Ishikawa (cell line): ENCODE results near the gene ASAP2.

ENCODE experiments used
- CEBPB ChIP-seq: IDR thresholded peaks from 2 replicates; pipeline ENCODE4 v1.6.1; 2012
- CREB1 ChIP-seq: IDR thresholded peaks from 2 replicates; pipeline ENCODE4 v1.6.1; 2012; ENCODE audit warnings: low read depth
- EGR1 ChIP-seq: IDR thresholded peaks from 2 replicates; pipeline ENCODE4 v1.6.1; 2012
- EP300 ChIP-seq: IDR thresholded peaks from 2 replicates; pipeline ENCODE4 v1.6.1; 2012; ENCODE audit warnings: borderline replicate concordance
- FOXM1 ChIP-seq: IDR thresholded peaks from 2 replicates; pipeline ENCODE4 v1.6.1; 2012; ENCODE audit warnings: low read depth, borderline replicate concordance
- NFIC ChIP-seq: IDR thresholded peaks from 2 replicates; pipeline ENCODE4 v1.6.1; 2012
- RAD21 ChIP-seq: IDR thresholded peaks from 2 replicates; pipeline ENCODE4 v1.6.1; 2012; ENCODE audit warnings: low read depth
- TAF1 ChIP-seq: IDR thresholded peaks from 2 replicates; pipeline ENCODE4 v1.6.1; 2012; ENCODE audit warnings: low read depth, mild to moderate bottlenecking
- TCF12 ChIP-seq: IDR thresholded peaks from 2 replicates; pipeline ENCODE4 v1.6.1; 2012; ENCODE audit warnings: low read depth
- TEAD4 ChIP-seq: IDR thresholded peaks from 2 replicates; pipeline ENCODE4 v1.6.1; 2012
- YY1 ChIP-seq: IDR thresholded peaks from 2 replicates; pipeline ENCODE4 v1.6.1; 2012; ENCODE audit warnings: low read depth
- ZBTB7A ChIP-seq: IDR thresholded peaks from 2 replicates; pipeline ENCODE4 v1.6.1; 2012; ENCODE audit warnings: low read depth
- TF ChIP-seq, protein P1 (sequence below): IDR thresholded peaks from 2 replicates; pipeline ENCODE4 v1.6.1; 2012; ENCODE audit warnings: low read depth, mild to moderate bottlenecking
- TF ChIP-seq, protein P2 (sequence below): IDR thresholded peaks from 2 replicates; pipeline ENCODE4 v1.6.1; 2012
- TF ChIP-seq, protein P3 (sequence below): IDR thresholded peaks from 2 replicates; pipeline ENCODE4 v1.6.1; 2012

The ASAP2 gene

DNA sequence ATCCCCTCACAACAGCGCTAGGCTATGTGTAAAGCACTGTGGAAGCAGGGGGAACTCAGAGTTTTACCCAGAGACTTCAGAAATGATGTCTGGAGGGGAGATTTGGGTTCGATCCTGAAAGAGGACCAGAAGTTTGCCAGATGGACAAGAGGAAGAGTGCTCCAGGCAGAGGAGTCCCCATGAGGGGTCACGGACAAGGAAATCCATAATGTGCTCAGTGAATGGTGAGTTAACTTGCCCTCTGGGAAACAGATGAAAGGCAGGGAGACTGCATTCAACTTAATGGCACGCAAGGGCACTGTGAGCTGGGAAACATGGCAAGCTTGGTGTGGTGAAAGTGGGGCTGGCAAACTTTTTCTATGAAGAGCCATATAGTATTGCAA is 6.0 kb upstream of the ASAP2 start:
- no peak for TF ChIP-seq TCF12
- TF ChIP-seq, protein P1, sequence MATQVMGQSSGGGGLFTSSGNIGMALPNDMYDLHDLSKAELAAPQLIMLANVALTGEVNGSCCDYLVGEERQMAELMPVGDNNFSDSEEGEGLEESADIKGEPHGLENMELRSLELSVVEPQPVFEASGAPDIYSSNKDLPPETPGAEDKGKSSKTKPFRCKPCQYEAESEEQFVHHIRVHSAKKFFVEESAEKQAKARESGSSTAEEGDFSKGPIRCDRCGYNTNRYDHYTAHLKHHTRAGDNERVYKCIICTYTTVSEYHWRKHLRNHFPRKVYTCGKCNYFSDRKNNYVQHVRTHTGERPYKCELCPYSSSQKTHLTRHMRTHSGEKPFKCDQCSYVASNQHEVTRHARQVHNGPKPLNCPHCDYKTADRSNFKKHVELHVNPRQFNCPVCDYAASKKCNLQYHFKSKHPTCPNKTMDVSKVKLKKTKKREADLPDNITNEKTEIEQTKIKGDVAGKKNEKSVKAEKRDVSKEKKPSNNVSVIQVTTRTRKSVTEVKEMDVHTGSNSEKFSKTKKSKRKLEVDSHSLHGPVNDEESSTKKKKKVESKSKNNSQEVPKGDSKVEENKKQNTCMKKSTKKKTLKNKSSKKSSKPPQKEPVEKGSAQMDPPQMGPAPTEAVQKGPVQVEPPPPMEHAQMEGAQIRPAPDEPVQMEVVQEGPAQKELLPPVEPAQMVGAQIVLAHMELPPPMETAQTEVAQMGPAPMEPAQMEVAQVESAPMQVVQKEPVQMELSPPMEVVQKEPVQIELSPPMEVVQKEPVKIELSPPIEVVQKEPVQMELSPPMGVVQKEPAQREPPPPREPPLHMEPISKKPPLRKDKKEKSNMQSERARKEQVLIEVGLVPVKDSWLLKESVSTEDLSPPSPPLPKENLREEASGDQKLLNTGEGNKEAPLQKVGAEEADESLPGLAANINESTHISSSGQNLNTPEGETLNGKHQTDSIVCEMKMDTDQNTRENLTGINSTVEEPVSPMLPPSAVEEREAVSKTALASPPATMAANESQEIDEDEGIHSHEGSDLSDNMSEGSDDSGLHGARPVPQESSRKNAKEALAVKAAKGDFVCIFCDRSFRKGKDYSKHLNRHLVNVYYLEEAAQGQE, result no peak

DNA sequence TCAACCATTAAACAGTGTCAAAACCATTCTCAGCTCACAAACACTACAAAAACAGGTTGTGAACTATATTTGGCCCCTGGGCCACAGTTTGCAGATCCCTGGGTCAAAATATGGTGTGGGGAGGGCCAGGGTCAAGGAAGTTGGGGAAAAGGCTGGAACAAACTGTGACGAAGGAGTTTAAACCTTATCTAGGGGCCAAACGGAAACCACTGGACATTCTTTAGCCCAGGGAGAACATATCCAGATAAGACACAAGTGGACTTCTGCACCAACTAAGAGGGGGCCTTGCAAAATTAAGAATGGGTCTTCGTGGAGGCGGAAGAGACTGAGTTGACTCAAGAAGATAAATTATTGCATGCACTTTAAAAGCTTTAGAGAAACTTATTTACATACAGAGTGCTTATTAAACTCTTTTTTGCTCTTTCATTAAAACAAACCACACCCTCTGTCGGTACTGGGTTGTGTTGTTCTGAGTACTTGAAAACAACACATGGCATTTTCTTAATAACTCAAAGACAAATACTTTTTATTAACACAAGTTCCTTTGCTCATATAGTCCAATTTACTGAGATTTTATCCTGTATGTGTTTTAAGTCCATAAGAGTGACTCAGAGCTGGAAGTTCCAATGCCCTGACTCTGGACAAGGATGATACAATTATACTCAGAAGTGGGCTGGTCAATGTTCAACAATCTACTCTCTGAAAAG is 5.3 kb upstream of the ASAP2 start:
- TF ChIP-seq NFIC (no peak), EGR1 (no peak), CREB1 (no peak)

DNA sequence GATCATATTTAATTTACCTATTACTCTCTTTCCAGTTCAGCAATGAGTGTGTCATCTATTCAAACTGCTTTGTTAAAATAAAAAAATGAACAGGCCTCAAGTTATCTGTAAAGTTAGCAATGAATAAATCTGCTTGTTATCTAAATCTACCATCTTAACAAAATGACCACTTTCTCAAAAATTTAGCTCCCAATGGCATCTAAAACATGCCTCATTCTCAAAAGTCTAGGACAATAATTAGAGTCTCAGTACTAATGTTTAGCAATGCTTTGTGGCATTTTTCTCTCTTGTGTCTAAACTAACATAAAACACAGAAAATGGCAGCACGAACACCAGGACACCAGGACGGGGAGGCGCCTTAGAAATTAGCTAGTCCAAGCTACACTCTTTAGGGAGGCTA is 3.6 kb upstream of the ASAP2 start:
- TF ChIP-seq TAF1 (no peak), ZBTB7A (no peak), CEBPB (no peak), EP300 (no peak), YY1 (no peak), TEAD4 (no peak), TCF12 (no peak), RAD21 (no peak), CREB1 (no peak)
- TF ChIP-seq, protein P2, sequence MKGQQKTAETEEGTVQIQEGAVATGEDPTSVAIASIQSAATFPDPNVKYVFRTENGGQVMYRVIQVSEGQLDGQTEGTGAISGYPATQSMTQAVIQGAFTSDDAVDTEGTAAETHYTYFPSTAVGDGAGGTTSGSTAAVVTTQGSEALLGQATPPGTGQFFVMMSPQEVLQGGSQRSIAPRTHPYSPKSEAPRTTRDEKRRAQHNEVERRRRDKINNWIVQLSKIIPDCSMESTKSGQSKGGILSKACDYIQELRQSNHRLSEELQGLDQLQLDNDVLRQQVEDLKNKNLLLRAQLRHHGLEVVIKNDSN, result no peak
- TF ChIP-seq, protein P1, result no peak
- TF ChIP-seq, protein P3, sequence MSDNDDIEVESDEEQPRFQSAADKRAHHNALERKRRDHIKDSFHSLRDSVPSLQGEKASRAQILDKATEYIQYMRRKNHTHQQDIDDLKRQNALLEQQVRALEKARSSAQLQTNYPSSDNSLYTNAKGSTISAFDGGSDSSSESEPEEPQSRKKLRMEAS, result no peak

DNA sequence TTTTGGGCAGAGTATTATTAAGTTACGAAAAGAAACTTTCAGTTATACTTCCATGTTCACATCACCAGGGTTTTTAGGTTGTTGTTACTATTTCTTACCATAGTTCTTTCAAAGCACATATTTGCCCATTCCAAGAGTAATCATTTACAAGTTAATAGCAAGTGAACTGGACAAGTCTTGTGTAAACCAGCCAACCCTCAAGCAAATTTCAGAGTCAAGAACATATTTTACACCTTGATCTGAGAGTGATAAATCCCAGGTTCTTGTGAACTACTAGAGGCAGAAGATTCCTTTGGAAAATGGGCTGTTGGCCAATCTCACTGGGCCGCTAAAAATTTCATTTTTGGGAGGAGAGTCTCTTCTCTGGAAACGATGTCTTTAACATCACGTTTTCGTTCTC is 2.7 kb upstream of the ASAP2 start:
- TF ChIP-seq RAD21, result no peak
- TF ChIP-seq EP300, result no peak
- TF ChIP-seq NFIC, result no peak
- no peak for TF ChIP-seq TAF1
- no peak for TF ChIP-seq EGR1
- no peak for TF ChIP-seq CREB1
- no peak for TF ChIP-seq YY1
- TF ChIP-seq ZBTB7A, result no peak
- no peak for TF ChIP-seq CEBPB

DNA sequence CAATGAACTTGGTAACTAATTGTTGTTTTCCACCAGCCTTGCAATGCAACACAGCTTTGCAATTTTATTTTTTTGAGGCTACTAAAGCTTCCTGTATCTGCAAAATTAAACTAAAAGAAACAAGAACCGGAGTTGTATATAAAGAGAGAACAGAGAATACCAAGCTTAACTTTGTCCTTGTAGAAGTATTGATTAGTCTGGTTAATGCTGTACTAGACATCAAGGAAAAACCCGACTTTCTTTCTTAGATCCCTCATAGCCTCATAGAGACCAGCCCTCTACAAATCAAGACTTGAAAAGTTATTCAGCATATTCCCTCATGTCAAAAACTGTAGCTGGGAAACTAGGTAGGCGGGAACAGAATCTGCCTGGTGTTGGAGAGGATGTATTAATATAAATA is 1.7 kb upstream of the ASAP2 start:
- TF ChIP-seq TAF1, result no peak

DNA sequence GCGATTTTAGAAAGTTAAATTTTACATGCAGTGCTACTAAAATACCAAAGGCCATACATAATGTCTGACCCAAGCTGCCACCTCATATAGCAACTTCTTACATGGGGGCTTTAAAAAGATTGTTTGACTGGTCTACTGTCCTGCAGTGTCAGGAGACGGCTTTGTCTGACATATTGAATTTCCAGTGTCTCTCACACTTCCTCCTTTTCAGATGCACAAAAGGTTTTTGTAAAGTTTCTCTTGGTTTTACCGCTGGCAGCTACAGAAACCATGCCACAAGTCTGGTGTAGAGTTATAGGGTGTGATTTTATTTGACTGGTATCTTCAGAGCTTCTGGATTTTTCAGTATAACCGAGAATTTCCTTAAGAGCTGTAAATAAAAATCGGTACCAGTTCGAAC is 1.1 kb upstream of the ASAP2 start:
- TF ChIP-seq FOXM1 (no peak), TAF1 (no peak), CEBPB (no peak), CREB1 (no peak), ZBTB7A (no peak), NFIC (no peak), TEAD4 (no peak), EP300 (no peak), EGR1 (no peak), YY1 (no peak), TCF12 (no peak), RAD21 (no peak)
- TF ChIP-seq, protein P2, result no peak
- TF ChIP-seq, protein P3, result no peak
- TF ChIP-seq, protein P1, result no peak
